Ovary (tissue), 3 donors: ENCODE data around the gene CMTM3.

Source experiments
- POLR2A ChIP-seq: fragments of 450-650 bp; IDR thresholded peaks from one replicate; pipeline ENCODE4 v1.6.1; 2017; ENCODE audit warnings: antibody characterized with exemption, mild to moderate bottlenecking, moderate library complexity
- TF ChIP-seq, protein P1 (sequence below), 3 donors: fragments of 450-650 bp in 2 of 3; fragments of 200-600 bp in 1 of 3; IDR thresholded peaks; one replicate each; pipeline versions ENCODE4 v1.5.1 to v1.8.0; 2016 to 2022; ENCODE audit warnings: antibody characterized with exemption in 3 of 3, mild to moderate bottlenecking in 1 of 3
- donor health status: DM: no; HTN: no; CAD: no.

DNA sequence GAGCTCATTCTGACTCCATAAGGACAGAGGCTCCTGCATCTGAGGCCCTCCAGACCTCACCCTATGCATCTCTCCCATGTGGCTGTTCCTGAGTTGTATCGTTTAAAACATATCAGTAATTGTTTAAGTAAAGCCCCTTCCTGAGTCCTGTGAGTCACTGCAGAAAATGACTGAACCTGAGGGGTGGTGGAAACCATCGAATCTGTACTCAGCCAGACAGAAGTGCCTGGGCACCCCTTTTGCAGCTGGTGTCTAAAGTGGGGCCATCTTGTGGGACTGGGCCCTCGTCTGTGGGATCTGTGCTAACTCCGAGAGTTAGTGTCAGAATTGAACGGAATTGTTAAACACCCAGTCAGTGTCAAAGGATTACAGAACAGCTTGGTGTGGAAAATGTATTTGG is 25.4 kb downstream of the CMTM3 start:
- TF ChIP-seq, protein P1, sequence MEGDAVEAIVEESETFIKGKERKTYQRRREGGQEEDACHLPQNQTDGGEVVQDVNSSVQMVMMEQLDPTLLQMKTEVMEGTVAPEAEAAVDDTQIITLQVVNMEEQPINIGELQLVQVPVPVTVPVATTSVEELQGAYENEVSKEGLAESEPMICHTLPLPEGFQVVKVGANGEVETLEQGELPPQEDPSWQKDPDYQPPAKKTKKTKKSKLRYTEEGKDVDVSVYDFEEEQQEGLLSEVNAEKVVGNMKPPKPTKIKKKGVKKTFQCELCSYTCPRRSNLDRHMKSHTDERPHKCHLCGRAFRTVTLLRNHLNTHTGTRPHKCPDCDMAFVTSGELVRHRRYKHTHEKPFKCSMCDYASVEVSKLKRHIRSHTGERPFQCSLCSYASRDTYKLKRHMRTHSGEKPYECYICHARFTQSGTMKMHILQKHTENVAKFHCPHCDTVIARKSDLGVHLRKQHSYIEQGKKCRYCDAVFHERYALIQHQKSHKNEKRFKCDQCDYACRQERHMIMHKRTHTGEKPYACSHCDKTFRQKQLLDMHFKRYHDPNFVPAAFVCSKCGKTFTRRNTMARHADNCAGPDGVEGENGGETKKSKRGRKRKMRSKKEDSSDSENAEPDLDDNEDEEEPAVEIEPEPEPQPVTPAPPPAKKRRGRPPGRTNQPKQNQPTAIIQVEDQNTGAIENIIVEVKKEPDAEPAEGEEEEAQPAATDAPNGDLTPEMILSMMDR (IDR thresholded peaks at IDR 0.05), result no peak
- no peak for TF ChIP-seq POLR2A
